Measurements from ENCODE around the gene ADARB2.

DNA sequence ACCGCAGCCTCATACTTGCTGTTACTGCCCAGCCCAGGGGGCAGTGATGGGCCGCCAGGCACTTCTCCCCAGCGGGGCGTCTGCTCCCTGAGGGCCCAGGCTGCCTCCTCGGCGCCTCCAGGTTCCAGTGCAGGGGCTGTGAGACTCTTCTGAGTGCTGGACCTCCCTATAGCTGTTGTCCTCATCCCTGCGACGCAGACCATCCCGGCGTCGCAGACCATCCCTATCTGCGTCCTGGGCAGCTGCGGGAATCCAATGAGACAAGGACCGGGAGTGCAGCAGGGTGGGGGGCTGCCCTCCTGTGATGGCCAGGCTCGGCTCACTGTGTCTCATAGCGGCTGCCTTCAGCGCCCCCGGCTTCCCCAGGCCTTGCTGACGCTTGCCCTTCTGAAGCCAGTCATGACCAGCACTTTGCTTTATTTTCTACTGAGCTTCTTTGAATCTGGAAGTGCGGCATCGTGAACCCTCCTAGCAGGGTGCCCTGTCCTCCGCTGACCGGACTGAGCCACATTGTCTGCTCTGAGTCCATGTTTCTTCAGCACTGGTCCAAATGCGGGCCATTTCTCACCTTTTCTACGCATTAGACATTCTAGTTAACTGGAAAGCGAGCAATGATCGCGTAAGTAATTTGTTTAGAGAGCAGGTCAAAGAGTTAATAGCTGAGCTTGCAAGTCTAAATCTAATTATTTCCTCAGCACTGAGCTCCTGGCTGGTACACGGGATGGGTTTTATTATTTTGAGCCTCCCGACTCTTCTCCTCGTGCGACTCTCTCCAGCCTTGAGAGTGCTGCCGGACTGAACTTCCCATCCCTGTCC is 341.6 kb downstream of the ADARB2 start:
- TF ChIP-seq, protein P1, sequence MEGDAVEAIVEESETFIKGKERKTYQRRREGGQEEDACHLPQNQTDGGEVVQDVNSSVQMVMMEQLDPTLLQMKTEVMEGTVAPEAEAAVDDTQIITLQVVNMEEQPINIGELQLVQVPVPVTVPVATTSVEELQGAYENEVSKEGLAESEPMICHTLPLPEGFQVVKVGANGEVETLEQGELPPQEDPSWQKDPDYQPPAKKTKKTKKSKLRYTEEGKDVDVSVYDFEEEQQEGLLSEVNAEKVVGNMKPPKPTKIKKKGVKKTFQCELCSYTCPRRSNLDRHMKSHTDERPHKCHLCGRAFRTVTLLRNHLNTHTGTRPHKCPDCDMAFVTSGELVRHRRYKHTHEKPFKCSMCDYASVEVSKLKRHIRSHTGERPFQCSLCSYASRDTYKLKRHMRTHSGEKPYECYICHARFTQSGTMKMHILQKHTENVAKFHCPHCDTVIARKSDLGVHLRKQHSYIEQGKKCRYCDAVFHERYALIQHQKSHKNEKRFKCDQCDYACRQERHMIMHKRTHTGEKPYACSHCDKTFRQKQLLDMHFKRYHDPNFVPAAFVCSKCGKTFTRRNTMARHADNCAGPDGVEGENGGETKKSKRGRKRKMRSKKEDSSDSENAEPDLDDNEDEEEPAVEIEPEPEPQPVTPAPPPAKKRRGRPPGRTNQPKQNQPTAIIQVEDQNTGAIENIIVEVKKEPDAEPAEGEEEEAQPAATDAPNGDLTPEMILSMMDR (IDR thresholded peaks at IDR 0.05), result no peak
- TF ChIP-seq EP300 (IDR thresholded peaks at IDR 0.05) (no peak), POLR2AphosphoS5 (IDR thresholded peaks at IDR 0.05) (no peak)
